ENCODE measurements around the gene RGS17.

RGS17 gene

DNA sequence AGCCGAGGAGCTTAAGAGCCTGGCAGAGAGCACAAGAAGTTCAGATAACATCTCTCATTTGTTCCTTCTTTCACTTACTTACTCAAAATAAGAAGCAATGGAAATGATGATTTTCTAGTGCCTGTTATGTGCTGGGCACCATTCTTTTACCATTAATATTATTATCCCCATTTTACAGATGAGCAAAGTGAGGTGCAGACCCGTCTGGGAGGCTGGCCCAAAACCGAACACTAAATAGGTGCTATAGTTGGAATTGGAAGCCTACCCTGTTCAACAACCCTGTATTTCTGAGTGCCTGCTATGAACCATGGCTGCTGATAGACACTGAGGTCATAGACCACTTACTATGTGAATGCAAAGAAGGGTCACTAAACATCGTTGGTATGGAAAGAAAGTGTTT lies 103.6 kb downstream of the RGS17 start:
- Histone ChIP-seq H3K9ac (no peak overlapping the region), H2AFZ (ENCODE audit: low read depth) (no peak overlapping the region), H3K4me1 (ENCODE audit: low read depth, poor library complexity, severe bottlenecking) (peaks cover 5% of the 10 kb centered on the region), H3K27me3 (ENCODE audit: insufficient read depth, low read depth) (no peaks in the 10 kb centered on the region), H3K36me3 (ENCODE audit: insufficient read depth) (no peaks in the 10 kb centered on the region), H4K20me1 (ENCODE audit: insufficient read depth) (no peaks in the 10 kb centered on the region), H3K79me2 (ENCODE audit: insufficient read depth, low read depth) (no peaks in the 10 kb centered on the region), H3K4me3 (IDR thresholded peaks at IDR 0.05; ENCODE audit: insufficient read depth, low read depth, low read length) (no peak overlapping the region), H3K27ac (no peak overlapping the region), H3K4me2 (no peak overlapping the region)
- TF ChIP-seq, protein P1, sequence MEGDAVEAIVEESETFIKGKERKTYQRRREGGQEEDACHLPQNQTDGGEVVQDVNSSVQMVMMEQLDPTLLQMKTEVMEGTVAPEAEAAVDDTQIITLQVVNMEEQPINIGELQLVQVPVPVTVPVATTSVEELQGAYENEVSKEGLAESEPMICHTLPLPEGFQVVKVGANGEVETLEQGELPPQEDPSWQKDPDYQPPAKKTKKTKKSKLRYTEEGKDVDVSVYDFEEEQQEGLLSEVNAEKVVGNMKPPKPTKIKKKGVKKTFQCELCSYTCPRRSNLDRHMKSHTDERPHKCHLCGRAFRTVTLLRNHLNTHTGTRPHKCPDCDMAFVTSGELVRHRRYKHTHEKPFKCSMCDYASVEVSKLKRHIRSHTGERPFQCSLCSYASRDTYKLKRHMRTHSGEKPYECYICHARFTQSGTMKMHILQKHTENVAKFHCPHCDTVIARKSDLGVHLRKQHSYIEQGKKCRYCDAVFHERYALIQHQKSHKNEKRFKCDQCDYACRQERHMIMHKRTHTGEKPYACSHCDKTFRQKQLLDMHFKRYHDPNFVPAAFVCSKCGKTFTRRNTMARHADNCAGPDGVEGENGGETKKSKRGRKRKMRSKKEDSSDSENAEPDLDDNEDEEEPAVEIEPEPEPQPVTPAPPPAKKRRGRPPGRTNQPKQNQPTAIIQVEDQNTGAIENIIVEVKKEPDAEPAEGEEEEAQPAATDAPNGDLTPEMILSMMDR (conservative IDR thresholded peaks at IDR 0.05; ENCODE audit: low read depth, low read length): no peak

DNA sequence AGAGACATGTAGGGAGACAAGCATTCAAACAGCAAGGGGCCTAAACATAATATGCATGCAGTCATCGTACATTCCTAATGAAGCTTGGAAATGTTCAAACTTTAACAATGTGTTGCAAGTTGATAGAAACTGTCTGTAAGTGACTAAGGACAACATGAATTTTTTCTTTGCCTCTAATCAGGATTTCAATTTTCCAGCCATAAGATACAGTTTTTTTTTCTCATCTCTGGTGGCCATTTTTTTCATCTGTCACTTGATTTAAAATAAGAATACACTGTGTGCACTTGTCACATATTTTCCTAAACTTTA lies 106.4 kb downstream of the RGS17 start:
- Histone ChIP-seq H3K27ac (no peak overlapping the region), H4K20me1 (ENCODE audit: insufficient read depth) (no peaks in the 10 kb centered on the region), H3K4me3 (IDR thresholded peaks at IDR 0.05; ENCODE audit: insufficient read depth, low read depth, low read length) (no peak overlapping the region), H3K79me2 (ENCODE audit: insufficient read depth, low read depth) (no peaks in the 10 kb centered on the region), H2AFZ (ENCODE audit: low read depth) (peak overlapping the region; percentile 23; the same call in 1 of the 2 replicates), H3K36me3 (ENCODE audit: insufficient read depth) (no peaks in the 10 kb centered on the region), H3K9ac (no peak overlapping the region), H3K27me3 (ENCODE audit: insufficient read depth, low read depth) (no peaks in the 10 kb centered on the region), H3K4me2 (0 out of 2 replicates have a peak overlapping the region, but pooled peaks have one; percentile 3), H3K4me1 (ENCODE audit: low read depth, poor library complexity, severe bottlenecking) (peaks cover 5% of the 10 kb centered on the region)
- TF ChIP-seq, protein P1 (conservative IDR thresholded peaks at IDR 0.05; ENCODE audit: low read depth, low read length): peak; percentile 37

DNA sequence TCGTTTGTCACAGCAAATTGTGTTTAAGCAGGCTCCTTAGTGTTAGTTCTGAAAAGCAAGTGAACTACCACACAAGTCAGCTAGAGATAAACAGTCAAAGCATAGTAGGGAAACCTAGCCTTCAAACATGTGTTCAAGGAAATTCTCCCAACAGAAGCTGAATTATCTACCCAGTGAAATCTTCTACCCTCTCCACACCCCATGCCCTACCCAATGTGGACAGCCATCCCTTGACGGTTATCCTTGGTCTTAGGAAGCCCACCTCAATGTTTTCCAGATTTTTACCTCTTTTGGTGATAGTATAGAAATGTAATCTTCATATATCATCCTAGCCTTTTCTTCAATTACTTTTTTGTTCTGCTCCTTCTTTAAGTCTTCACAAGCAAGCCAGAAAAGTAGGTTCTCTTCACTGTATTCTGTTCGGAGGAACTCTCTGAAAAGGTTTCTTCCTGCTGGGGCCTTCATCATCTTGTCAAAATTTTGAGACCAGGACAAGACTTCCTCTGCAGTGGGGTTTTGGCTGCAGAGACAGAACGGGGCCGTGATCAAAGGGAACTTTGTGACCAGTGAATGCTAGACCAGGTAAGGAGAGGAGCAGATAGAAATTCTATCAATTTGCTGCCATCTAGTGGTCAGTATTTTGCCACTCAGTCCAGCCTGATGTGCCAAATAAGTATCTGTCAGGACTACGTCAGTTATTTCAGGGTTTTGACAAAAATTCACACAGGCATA lies 106.9 kb downstream of the RGS17 start:
- H3K9ac ChIP-seq: no peak overlapping the region
- TF ChIP-seq, protein P1 (conservative IDR thresholded peaks at IDR 0.05; ENCODE audit: low read depth, low read length): peak; percentile 80
- H4K20me1 ChIP-seq (ENCODE audit: insufficient read depth): no peaks in the 10 kb centered on the region
- no peaks in the 10 kb centered on the region for H3K79me2 ChIP-seq (ENCODE audit: insufficient read depth, low read depth)
- peaks cover 5% of the 10 kb centered on the region for H3K4me1 ChIP-seq (ENCODE audit: low read depth, poor library complexity, severe bottlenecking)
- H3K27ac ChIP-seq: no peak overlapping the region
- 0 out of 2 replicates have a peak overlapping the region, but pooled peaks have one; percentile 3 for H3K4me2 ChIP-seq
- H2AFZ ChIP-seq (ENCODE audit: low read depth): peak overlapping the region; percentile 23; the same call in 1 of the 2 replicates
- no peaks in the 10 kb centered on the region for H3K36me3 ChIP-seq (ENCODE audit: insufficient read depth)
- no peak overlapping the region for H3K4me3 ChIP-seq (IDR thresholded peaks at IDR 0.05; ENCODE audit: insufficient read depth, low read depth, low read length)
- H3K27me3 ChIP-seq (ENCODE audit: insufficient read depth, low read depth): no peaks in the 10 kb centered on the region

DNA sequence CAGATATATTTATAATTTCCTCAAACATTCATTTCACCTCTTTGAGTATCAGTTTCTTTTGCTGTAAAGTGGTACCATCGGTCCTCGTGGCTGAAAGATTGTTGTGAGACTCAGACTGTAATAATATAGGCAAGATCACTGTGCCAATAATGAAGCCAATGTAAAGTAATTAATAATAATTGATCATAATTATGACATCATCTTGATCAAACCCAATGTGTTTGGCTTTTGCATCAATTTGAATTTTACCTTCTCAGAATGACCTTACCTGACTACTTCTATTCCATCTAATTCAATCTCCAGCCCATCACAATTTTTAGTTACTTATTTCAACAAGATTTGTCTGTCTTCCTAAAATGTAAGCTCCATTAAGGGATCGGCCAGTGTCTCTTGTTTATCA lies 112.7 kb downstream of the RGS17 start:
- Histone ChIP-seq H3K9ac (no peak overlapping the region), H3K27ac (no peak overlapping the region), H2AFZ (ENCODE audit: low read depth) (no peak overlapping the region), H3K27me3 (ENCODE audit: insufficient read depth, low read depth) (no peaks in the 10 kb centered on the region), H3K4me2 (no peak overlapping the region), H3K79me2 (ENCODE audit: insufficient read depth, low read depth) (no peaks in the 10 kb centered on the region), H3K4me3 (IDR thresholded peaks at IDR 0.05; ENCODE audit: insufficient read depth, low read depth, low read length) (no peak overlapping the region), H3K4me1 (ENCODE audit: low read depth, poor library complexity, severe bottlenecking) (no peaks in the 10 kb centered on the region), H3K36me3 (ENCODE audit: insufficient read depth) (no peaks in the 10 kb centered on the region), H4K20me1 (ENCODE audit: insufficient read depth) (no peaks in the 10 kb centered on the region)
- TF ChIP-seq, protein P1 (conservative IDR thresholded peaks at IDR 0.05; ENCODE audit: low read depth, low read length): no peak
